H1 (cell line): ENCODE data around the gene LAMP1. TPM values are rescaled to one million over a fixed set of nuclear protein-coding genes. Genes with fewer than 3 reads are reported as not detected.

Experiments
- JUND ChIP-seq: IDR thresholded peaks from 2 replicates; pipeline ENCODE4 v1.6.1; 2011; ENCODE audit warnings: mild to moderate bottlenecking, improper control_type of control experiment, low read length
- KDM1A ChIP-seq: fragments of 200-600, 300-600 bp; sonication (generic); IDR thresholded peaks from 2 replicates; pipeline ENCODE4 v1.7.1; 2016; ENCODE audit warnings: mild to moderate bottlenecking, low read length, borderline replicate concordance
- polyA plus RNA-seq, 7 experiments: library from polyadenylated mRNA; depleted of rRNA in 3 of 7; stranded (reverse) in 5 of 7; unstranded in 2 of 7; fragments of >200 nt in 5 of 7; fragments of 200-250 nt in 2 of 7; gene quantifications; 1 replicate in 5 of 7; 2 replicates in 1 of 7; 4 replicates in 1 of 7; pipeline versions ENCODE4 v1.2.1 to v1.2.3, GENCODE V29; 2011 to 2013; ENCODE audit warnings: missing spikeins in 2 of 7, mixed read lengths in 2 of 7
- total RNA-seq: library from RNA; stranded (reverse); fragmentation: NEBNext Ultra II Directional; extraction: Animal tissue kit (Norgen Biotek cat#: 25700); gene quantifications from 2 replicates; pipeline ENCODE4 v1.2.1, GENCODE V29; 2021

The LAMP1 gene
- total and polyA plus RNA-seq, 2 of the 8 experiments (the other 6 are each of a cell fraction or from before 2014, with no cell fraction given): 97.6 to 140 TPM

DNA sequence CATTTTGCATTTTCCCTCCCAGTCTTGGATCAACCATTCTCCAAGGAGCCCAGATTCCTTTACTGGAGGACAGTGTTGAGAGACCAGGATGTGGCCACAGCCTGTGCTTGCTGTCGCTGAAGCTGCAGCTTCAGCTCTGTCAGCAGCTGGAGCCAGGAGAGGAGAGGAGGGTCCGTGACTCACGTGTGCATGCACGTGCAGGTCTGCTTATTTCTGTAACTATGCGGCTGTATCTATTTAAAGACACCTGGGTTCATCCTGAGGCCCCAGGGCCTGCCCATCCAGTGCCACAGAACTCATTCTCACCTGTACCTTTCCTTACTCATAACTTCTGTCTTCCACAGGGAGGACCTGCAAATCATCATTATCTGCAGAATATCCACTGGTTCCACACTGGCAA is 8.2 kb upstream of the LAMP1 start (continued):
- TF ChIP-seq JUND (no peak), KDM1A (no peak)
